Activated CD8-positive, alpha-beta memory T cell treated with anti-CD3 and anti-CD28 coated beads for 24 hours (primary cell): ENCODE measurements around the gene RETREG1.
"Not testable (repeated sequence)": the region's sequence is repeated elsewhere in the genome, so short reads cannot be mapped to it uniquely, and the experiment has no call there.

ENCODE experiments used
- DNase-seq: peaks from one replicate; pipeline ENCODE4 v3.0.0-alpha.2; 2020

The RETREG1 gene

DNA sequence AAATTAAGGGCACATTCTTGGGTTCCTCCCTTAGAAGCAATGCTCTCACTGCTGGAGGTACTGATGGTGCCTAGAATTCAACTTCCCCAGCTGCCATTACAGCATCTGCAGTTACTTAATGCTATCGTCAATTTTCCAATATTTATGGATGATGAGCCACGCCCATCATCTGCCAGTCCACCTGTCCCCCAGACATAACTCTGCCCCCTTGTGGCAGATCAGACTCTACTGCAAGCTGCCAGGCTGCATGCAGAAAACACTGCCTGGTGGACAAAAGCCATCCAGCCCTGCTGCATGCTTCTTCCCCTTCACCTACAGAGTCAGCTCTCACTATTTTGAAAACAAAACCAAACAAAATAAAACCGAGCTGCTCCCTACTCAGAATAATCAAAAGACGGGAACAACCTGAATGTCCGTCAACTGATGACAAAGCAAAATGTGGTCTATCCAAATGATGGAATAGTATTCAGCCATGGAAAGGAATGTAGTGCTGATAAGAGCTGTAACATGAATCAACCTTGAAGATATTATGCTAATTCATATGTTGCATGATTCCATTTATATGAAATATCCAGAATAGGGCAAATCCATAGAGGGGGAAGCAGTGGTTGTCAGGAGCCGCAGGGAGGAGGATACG, 66.4 kb downstream of the RETREG1 start:
- no peak for DNase-seq

DNA sequence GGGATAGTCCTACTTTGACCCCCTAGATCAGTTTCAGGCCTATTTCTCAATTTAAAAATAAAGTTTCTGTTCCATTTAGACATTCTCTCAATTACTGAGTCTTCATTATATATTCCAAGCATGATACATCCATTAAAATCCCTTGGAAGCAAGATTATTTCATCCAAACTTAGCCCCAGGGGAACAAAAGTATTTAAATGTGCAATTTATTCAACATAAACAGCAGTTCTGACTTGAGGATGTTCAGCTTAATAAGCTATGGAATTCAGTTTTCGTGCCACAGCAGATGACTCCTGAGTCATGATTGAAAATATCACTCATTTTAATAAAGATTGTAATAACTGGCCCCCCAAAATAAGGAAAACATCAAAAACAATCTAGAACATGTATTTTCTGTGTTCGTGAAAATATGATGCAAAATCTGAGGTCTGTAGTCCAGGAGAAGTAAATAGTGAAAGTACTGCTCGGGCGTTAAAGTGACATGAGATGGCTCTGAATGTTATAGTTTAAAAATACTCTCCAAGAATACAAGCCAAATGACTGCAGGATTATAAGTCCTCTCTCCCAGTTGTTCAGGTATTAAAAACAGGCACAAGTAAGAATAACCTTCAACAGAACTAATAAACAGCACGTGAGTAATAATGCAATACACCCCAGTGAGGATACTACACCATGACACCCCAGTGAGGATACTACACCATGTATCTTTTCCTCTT, 67.1 kb downstream of the RETREG1 start:
- no peak for DNase-seq

DNA sequence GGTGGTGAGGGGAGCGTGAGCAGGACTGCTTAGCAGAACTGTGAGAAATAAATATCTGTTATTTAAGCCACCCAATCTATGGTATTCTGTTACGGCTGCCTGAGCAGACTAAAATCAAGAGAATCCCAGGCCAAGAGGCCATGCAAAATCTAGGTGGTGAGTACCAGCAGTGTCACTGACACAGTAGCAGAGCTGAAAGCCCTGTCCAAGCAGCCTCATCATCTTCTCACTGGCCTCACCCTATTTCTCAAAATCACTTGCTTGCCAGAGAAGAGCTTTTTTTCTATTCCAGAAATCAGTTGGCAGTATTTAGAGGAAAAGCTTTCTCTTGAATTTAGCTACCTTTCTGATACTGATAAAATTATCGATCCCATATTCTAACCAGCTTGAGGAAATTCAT, 68.0 kb downstream of the RETREG1 start:
- no peak for DNase-seq

DNA sequence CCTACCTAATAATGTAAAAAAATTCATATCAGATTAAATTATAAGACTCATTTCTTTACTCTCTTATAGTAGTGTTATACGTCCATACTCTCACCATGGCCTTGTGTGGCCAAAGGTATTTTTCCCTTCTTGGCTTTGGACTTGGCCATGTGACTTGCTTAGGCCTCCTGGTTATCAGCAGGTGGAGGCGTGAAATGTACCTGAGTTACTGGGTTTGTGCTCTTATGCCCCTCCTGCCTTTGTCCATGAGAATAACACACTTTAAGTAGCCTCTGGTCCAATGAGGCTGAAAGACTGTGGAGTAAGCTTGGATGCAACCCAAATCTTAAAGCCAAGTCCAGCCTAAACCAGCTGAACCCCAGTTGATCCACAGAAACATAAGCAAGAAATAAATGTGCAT, 68.7 kb downstream of the RETREG1 start:
- DNase-seq: no peak

DNA sequence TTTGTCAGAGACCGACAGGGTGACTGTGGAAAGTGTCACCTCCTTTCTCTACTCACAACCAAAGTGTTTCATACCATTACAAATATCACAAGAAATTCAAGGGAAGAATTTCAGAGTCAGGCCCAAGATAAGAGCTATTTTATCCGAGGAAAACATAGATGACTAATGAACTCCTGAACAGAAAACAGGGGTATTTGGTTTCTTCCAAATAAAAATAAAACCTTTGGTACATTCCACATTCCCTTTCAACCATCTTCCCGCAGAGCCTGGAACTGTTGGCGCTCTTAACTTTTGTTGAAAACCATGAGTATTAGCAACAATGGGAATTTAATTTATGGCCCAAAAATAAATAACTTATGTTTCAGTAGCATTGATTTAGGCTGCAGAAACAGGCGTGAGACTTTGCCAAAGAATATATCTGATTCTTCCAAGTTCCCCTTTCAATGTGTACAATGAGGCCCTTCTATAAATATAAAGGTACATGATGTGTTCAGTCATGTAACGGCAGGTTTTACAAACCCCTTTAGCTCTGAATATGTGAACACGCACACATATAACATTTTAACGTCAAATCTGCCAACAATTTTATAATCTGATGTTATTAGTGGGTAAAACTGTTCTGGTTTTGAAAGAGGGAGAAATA, 69.5 kb downstream of the RETREG1 start:
- DNase-seq: no peak

DNA sequence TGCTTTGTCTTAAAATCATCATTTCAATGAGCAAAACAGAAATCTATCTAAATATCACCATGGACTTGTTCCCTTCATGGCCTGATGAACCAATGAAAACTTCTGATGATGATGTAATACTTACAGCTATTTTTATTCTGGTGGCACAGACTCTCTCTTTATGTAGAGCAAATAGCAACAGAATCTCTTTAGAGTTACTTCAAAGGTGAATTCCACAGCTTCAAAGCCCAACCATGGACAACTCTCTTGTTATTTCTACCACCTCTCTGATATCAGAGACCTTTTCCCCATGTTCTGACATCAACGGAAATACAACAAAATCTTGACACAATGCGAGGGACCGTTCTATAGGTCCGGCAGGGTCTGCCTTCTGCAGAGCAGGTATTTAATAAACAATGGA, 70.1 kb downstream of the RETREG1 start:
- DNase-seq: no peak

DNA sequence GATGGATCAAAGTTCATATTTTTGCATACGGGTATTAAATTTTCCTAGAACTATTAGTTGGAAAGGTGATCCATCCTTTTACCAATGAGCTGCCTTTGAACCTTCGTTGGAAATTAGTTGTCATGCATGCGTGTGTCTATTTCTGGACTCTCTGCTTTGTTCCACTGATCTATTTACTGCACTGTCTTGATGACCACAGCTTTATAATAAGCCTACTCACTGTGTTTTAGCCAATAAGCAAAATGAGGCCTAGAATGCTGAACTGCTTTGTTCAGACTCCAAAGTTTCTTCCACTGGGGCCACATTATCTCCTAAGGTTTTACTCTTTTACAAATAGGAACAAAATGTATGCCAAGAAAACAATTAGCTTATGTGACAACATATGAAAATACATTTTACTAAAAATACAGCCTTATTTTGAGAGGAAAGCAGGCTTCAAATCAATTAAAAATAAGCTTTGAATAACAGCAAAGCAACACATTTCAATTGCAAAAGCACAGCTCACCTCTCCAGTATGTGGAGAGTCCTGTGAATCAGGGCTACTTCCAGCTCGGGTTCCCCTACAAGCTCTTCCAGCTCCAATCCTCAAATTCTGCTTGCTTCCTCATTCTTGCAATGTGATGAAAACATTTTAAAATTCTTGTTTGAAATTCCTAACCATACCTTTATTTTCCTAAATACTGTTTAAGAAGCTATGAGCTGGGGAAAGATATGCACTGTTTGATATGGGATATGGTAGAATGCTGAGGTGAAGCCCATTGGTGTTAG, 72.0 kb downstream of the RETREG1 start:
- no peak for DNase-seq

DNA sequence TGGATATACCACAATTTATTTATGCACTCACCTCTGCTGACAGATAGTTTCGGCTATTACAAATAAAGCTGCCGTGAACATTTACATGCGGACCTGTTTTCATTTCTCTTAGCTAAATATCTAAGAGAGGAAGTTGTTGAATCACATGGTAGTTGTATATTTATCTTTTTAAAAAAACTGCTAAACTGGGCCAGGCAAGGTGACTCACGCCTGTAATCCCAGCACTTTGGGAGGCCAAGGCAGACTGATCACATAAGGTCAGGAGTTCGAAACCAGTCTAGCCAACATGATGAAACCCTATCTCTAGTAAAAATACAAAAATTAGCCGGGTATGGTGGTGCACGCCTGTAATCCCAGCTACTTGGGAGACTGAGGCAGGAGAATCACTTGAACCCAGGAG, 73.6 kb downstream of the RETREG1 start:
- DNase-seq: not testable (repeated sequence)

DNA sequence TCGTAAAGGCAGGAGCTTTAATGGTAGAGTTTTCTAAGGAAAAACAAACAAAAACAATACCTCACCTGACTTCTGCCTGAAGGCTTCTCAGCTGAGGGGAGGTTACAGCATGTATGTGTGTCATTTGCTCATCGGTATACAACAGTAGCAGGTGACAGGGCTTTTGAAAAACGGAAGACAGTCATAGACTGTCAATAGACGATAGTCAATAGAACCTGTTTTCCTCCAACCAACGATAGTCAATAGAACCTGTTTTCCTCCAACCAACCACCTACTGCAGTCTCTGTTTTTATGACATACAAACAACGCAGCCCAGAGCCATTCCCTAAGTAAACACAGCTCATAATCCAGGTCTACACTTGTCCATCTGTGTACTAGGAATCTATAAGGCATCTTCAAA, 74.6 kb downstream of the RETREG1 start:
- DNase-seq: no peak

DNA sequence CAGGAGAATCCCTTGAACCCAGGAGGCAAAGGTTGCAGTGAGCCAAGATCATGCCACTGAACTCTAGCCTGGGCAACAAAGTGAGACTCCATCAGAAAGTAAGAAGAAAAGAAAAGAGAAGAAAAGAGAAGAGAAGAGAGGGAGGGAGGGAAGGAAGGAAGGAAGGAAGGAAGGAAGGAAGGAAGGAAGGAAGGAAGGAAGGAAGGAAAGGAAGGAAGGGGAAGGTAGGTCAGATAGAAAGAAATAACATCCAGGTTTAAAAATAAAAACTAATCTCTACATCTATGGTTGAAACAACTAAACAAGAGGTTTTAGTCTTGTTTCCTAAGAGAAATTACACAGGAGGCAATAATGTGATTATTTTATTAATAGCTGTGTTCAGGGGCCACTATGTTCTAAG, 75.2 kb downstream of the RETREG1 start:
- not testable (repeated sequence) for DNase-seq

DNA sequence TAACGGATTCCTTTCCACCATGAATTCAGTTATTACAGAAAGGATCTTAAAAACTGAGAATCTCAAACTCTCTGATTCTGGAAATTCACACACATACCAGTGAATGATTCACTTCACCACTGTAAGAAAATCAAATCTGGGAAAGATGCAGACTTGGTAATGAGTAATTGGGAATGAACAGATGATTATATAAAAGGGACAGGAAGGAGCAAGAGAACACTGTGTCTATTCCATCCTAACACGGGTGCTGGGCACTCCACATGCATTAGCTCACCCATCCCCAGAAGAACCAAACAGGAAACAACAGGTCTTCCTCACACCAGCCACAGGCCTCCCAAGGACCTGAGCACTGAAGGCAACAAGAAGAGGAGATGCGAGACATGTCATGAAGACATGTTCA, 76.4 kb downstream of the RETREG1 start:
- no peak for DNase-seq

DNA sequence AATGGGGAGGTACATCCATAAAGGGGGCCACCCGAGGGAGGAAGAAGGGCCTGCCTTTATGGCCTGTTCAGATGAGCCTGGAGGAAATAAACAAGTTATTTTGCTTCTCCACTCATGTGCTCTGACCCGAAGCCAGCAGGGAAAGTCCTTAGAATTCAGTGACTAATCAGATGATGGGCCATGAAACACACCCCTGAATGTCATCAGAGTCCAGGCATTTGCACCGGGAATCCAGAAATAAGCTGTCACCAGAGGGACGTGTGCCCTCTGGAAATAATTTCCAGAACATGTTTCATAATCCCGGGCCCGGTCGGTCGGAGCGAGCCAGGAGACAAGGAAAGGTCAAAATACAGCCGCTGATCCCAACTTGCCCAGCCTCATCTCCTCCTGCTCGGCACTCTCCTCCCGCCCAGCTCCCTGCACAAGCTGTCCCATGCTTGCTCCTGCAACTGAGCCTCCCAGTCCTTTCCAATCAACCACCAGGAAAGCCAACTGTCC, 77.6 kb downstream of the RETREG1 start:
- DNase-seq: no peak

DNA sequence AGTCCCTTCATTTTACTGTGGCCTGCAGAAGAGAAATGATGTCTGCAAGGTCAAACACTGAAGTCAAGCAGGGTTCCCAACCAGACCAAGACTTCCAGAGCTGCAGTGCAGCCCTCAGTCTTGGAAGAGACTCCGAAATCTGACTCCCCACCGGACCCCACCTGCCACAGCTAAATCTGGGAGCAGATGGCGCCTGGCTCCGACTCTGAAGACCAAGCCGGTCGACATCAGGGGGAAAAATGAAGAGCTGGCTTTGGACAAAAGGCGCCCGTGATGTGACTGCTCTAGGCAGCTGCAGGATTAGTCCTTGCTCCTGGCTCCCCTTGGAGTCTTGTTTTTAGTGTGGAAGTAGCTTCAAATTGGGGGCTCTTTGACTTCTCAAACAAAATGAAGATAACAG, 78.8 kb downstream of the RETREG1 start:
- no peak for DNase-seq

DNA sequence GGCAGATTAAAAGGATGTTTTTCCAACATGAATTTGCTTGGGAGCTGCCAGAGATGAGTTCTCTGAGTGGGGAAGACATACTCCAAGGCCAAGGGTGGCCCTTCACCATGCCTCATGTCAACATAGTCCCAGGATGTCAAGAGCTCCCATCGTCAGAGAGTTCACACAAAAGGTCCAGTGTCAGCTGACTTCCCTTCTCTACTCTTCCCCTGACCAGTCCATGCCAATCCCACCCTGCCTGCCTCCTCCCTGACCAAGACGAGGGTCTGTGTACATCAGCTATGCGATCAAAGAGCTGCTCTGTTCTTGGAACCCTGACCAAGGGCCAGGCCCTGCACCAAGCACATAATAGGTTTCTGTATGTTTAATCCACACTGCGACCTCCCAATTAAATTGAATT, 80.0 kb downstream of the RETREG1 start:
- no peak for DNase-seq

DNA sequence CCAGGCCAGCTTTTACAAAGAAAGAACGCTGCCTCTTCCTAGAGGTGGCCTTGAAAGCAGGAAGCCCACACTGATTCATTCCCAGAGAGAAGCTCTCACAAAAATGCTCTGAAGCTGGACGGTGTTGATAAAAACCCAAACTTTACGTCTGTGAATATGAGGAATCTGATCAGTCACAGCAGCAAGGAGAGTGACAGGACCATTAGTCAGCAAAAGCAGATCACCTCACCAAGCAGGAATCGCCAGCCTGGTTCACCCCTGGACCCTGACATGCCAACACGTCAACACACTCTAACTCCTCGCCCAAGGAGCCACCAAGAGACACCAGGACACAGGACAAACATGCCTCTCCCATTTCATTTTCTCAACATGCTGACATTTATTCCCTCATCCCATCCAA, 80.6 kb downstream of the RETREG1 start:
- no peak for DNase-seq

DNA sequence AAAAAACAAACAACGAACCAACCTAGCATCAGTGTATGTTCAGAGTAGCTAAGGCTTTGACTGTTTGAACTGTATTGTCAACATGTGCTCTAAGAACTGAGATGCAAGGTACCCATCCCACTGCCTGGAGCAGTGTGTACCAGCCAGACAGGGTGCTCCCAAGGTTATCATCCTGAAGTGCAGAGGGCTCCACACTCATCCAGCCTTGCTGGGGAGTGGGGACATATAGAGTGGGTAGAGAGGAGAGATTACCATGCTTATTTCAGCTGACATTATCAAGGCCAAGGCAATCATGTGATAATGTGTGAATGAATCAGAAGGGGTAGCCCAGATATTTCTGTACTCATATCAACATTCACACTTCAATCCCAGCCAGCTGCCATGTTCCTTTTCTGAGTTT, 82.5 kb downstream of the RETREG1 start:
- no peak for DNase-seq

DNA sequence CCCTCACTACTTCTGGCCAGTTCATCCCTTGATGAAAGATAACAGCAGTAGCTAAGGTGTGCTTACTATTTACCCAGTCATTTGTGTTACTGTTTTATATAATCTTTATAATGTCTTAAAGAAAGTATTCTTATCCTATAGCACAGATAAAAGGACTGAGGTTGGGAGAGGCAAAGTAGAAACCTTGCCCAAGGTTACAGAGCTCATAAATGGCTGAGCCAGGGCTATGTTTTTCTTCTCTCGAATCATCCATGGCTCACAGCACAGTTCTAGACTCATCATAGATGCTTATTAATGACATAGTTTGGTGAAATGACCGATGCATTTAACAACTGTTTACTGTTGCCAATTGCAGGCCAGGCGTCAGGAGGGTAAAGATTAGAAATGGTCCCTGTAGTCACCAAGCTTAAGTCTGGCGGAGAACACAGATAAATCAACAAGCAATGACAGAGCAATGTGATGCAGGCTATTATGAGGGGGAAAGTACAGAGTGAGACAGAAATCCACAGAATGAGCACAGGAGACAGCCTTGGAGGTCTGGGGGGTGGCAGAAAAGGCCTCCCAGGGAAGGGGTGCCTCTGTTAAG, 85.6 kb downstream of the RETREG1 start:
- DNase-seq: no peak

DNA sequence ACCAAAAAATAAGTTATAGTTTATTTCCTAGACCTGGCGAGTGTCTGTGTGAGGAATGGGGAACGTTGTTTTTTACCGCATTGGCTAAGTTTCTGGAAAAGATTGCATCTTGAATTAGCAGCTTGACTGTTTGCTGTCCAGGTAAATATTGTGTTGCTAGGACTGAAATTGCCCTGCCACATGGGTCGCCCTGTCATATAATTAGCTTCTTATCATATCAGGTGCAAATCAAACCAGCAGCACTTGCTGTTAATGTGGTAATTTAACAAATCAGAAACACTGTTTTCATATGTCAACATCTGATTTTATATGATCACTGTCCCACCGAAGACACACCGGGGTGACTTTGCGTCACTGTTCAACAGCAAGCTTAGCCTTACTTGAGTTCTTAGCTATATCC, 87.5 kb downstream of the RETREG1 start:
- DNase-seq: no peak

DNA sequence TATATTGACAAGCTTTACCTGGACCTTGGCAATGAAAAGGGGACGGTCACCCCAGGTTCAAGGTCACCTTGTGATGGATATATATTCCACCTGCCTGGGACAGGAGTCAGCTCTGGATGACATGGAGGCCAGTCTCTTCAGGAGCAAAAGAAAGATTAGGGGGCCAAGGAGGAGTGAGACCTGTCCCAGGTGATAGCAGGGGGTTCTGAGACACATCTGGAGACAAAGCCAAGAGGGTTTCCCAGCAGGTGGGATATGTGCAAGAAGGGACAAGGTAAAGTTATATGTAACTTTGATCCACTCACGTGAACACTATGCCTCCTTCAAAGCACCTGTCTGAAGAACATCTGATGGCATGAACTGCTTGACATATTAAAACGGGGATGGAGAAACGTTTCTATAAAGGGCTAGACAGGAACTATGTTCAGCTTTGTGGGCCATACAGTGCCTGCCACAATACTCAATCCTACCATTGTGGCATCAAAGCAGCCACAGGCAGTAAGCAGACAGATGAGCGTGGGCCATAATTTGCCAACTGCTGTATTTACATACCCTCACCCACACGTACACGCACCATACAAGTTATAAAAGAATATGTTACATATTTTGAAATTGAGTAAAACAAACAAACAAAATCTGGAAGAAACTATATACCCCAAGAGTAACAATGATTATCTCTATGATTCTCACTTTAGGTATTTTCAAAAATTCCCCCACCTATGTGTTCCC, 88.3 kb downstream of the RETREG1 start:
- DNase-seq: no peak

DNA sequence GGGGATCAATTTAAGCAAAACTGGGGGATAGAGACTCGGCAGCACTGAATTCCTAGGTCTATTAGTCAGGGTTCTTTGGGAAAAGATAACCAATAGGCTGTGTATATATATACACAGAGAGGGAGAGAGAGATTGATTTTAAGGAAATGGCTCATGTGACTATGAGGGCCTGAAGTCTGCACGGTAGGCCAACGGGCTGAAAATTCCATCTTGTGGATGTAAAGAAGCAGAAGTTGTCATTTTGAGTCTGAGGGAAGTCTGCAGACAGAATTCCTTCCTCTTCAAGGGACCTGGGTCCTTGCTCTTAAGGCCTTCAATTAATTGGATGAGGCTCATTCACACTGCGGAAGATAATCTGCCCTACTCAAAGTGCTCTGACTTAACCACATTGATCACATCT, 91.1 kb downstream of the RETREG1 start:
- no peak for DNase-seq

DNA sequence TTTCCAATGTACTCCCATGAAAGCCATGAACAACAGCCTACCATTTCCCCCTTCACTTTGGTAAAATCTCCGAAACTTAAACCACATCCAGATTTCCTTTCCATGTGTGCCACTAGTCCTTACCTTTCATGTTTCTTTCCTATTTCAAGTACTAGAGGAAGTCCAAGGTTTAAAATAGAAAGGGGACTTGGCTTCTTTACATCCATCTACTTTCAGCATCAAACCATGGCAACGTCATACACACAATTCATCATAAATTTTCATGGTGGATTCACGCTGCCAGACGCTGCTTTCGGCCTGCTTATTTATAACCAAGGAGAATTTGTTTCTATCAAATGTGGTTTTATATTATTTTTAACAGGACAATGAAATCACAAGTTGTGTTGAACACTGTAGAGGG, 92.5 kb downstream of the RETREG1 start:
- no peak for DNase-seq
